ENCODE results near the gene AHSP. TPM values are rescaled to one million over a fixed set of nuclear protein-coding genes. Genes with fewer than 3 reads are reported as not detected.

AHSP gene
- total RNA-seq, 1 donor from 2014 or later, result not detected

- Histone ChIP-seq H3K4me1 (no peaks in the 10 kb centered on the region), H3K4me3 (peak overlapping the region; percentile 44), H3K9me3 (no peaks in the 10 kb centered on the region), H3K36me3 (no peaks in the 10 kb centered on the region), H3K27me3 (ENCODE audit: low read depth) (peaks cover 15% of the 10 kb centered on the region), H3K27ac (peak overlapping the region; percentile 54)
- ATAC-seq, result peak; percentile 37 to 67
- no peak for TF ChIP-seq CTCF (IDR thresholded peaks at IDR 0.05)
- no peak for DNase-seq
- intact Hi-C loops (cut with DNase I), result no loop called here
Observed at GRCh38 chr16:31529937-31530312, 2.2 kb downstream of the AHSP start.

- intact Hi-C loops (cut with DNase I), result no loop called here
- Histone ChIP-seq H3K27me3 (ENCODE audit: low read depth) (peaks cover 15% of the 10 kb centered on the region), H3K27ac (no peak overlapping the region), H3K4me3 (no peak overlapping the region), H3K9me3 (no peaks in the 10 kb centered on the region), H3K36me3 (no peaks in the 10 kb centered on the region), H3K4me1 (no peaks in the 10 kb centered on the region)
- TF ChIP-seq CTCF (IDR thresholded peaks at IDR 0.05), result no peak
- ATAC-seq (no peak), DNase-seq (no peak)
Observed at GRCh38 chr16:31530405-31530804, 2.7 kb downstream of the AHSP start.

GRCh38 chr16:31531096-31531495 is 3.4 kb downstream of the AHSP start:
- peaks cover 15% of the 10 kb centered on the region for H3K27me3 ChIP-seq (ENCODE audit: low read depth)
- no peaks in the 10 kb centered on the region for H3K4me1 ChIP-seq
- H3K9me3 ChIP-seq, result no peaks in the 10 kb centered on the region
- no peak overlapping the region for H3K27ac ChIP-seq
- TF ChIP-seq CTCF (IDR thresholded peaks at IDR 0.05), result no peak
- ATAC-seq, result no peak
- no peak for DNase-seq
- no peaks in the 10 kb centered on the region for H3K36me3 ChIP-seq
- H3K4me3 ChIP-seq, result no peak overlapping the region
- intact Hi-C loops (cut with DNase I), result no loop called here

- H3K27ac ChIP-seq, result no peak overlapping the region
- DNase-seq (no peak), ATAC-seq (no peak)
Observed at GRCh38 chr16:31532120-31532519, 4.4 kb downstream of the AHSP start.

GRCh38 chr16:31532896-31533295 is 5.2 kb downstream of the AHSP start:
- Histone ChIP-seq H3K4me1 (no peaks in the 10 kb centered on the region), H3K36me3 (no peaks in the 10 kb centered on the region), H3K4me3 (no peak overlapping the region), H3K9me3 (no peaks in the 10 kb centered on the region), H3K27ac (no peak overlapping the region), H3K27me3 (ENCODE audit: low read depth) (peaks cover 23% of the 10 kb centered on the region)
- DNase-seq, result no peak
- intact Hi-C loops (cut with DNase I), result no loop called here
- no peak for TF ChIP-seq CTCF (IDR thresholded peaks at IDR 0.05)
- no peak for ATAC-seq

More at GRCh38 chr16:31532120-31532519, 4.4 kb downstream of the AHSP start:
- Histone ChIP-seq H3K9me3 (no peaks in the 10 kb centered on the region), H3K27me3 (ENCODE audit: low read depth) (peaks cover 16% of the 10 kb centered on the region), H3K4me1 (no peaks in the 10 kb centered on the region), H3K4me3 (no peak overlapping the region), H3K36me3 (no peaks in the 10 kb centered on the region)
- intact Hi-C loops (cut with DNase I), result no loop called here
- no peak for TF ChIP-seq CTCF (IDR thresholded peaks at IDR 0.05)

GRCh38 chr16:31535737-31536136 is 8.0 kb downstream of the AHSP start:
- Histone ChIP-seq H3K4me3 (no peak overlapping the region), H3K9me3 (no peaks in the 10 kb centered on the region), H3K4me1 (no peaks in the 10 kb centered on the region), H3K27ac (no peak overlapping the region), H3K27me3 (ENCODE audit: low read depth) (peaks cover 17% of the 10 kb centered on the region), H3K36me3 (no peaks in the 10 kb centered on the region)
- ATAC-seq (no peak), DNase-seq (no peak)
- no peak for TF ChIP-seq CTCF (IDR thresholded peaks at IDR 0.05)
- intact Hi-C loops (cut with DNase I), result no loop called here
